ENCODE results near the gene STK16. TPM values are rescaled to one million over a fixed set of nuclear protein-coding genes. Genes with fewer than 3 reads are reported as not detected.
A peak's percentile ranks its signal among the peaks of the same experiment; 100 is the strongest.

Gene STK16
- total RNA-seq, 1 experiment from 2014 or later: 22.0 TPM

- TF ChIP-seq, protein P1, sequence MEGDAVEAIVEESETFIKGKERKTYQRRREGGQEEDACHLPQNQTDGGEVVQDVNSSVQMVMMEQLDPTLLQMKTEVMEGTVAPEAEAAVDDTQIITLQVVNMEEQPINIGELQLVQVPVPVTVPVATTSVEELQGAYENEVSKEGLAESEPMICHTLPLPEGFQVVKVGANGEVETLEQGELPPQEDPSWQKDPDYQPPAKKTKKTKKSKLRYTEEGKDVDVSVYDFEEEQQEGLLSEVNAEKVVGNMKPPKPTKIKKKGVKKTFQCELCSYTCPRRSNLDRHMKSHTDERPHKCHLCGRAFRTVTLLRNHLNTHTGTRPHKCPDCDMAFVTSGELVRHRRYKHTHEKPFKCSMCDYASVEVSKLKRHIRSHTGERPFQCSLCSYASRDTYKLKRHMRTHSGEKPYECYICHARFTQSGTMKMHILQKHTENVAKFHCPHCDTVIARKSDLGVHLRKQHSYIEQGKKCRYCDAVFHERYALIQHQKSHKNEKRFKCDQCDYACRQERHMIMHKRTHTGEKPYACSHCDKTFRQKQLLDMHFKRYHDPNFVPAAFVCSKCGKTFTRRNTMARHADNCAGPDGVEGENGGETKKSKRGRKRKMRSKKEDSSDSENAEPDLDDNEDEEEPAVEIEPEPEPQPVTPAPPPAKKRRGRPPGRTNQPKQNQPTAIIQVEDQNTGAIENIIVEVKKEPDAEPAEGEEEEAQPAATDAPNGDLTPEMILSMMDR (conservative IDR thresholded peaks at IDR 0.05; ENCODE audit: low read depth, low read length): no peak
- TF ChIP-seq EZH2 (IDR thresholded peaks at IDR 0.05; ENCODE audit: borderline replicate concordance, low read depth, low read length, poor library complexity, severe bottlenecking): no peak
- Histone ChIP-seq H3K4me1 (ENCODE audit: insufficient read depth, low read length, poor library complexity, severe bottlenecking) (peaks cover 7% of the 10 kb centered on the region), H3K27me3 (replicated peaks; ENCODE audit: insufficient read depth, low read depth, low read length, poor library complexity) (no peaks in the 10 kb centered on the region), H3K9me3 (ENCODE audit: low read depth, low read length, poor library complexity, severe bottlenecking) (no peaks in the 10 kb centered on the region), H3K27ac (ENCODE audit: low read depth, low read length, poor library complexity, severe bottlenecking) (no peak overlapping the region), H3K36me3 (ENCODE audit: insufficient read depth, low read length, poor library complexity, severe bottlenecking) (peaks cover 2% of the 10 kb centered on the region), H3K4me3 (ENCODE audit: low read depth, low read length, poor library complexity, severe bottlenecking) (no peak overlapping the region)
- DNase-seq (ENCODE audit: low spot score): no peak
- intact Hi-C loops (cut with micrococcal nuclease; ENCODE audit: unreplicated experiment): no loop called here
- ChIA-PET CTCF (no interaction called here), POLR2A (ENCODE audit: low non-redundant PET) (no interaction called here)
- BruUV-seq (replicated peaks): no TSS peak
Measured at GRCh38 chr2:219287580-219288265, 42.4 kb downstream of the STK16 start.

DNA sequence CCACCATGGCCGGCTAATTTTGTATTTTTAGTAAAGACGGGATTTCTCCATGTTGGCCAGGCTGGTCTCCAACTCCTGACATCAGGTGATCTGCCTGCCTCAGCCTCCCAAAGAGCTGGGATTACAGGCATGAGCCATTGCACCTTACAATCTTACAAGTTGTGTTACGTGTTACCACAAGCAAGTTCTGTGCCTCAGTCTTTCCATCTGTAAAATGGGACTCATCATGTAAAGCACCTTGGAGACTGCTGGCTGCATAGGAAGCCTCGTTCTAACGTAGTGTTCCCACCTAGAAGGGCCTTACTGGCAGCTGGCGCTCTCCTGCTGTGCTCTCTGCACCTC lies 43.9 kb downstream of the STK16 start:
- DNase-seq (ENCODE audit: low spot score): no peak
- Histone ChIP-seq H3K27ac (ENCODE audit: low read depth, low read length, poor library complexity, severe bottlenecking) (no peak overlapping the region), H3K4me3 (ENCODE audit: low read depth, low read length, poor library complexity, severe bottlenecking) (no peak overlapping the region), H3K27me3 (replicated peaks; ENCODE audit: insufficient read depth, low read depth, low read length, poor library complexity) (no peaks in the 10 kb centered on the region), H3K9me3 (ENCODE audit: low read depth, low read length, poor library complexity, severe bottlenecking) (no peaks in the 10 kb centered on the region), H3K36me3 (ENCODE audit: insufficient read depth, low read length, poor library complexity, severe bottlenecking) (peaks cover 2% of the 10 kb centered on the region), H3K4me1 (ENCODE audit: insufficient read depth, low read length, poor library complexity, severe bottlenecking) (peaks cover 7% of the 10 kb centered on the region)
- no TSS peak for BruUV-seq (replicated peaks)
- TF ChIP-seq, protein P1 (conservative IDR thresholded peaks at IDR 0.05; ENCODE audit: low read depth, low read length): no peak
- TF ChIP-seq EZH2 (IDR thresholded peaks at IDR 0.05; ENCODE audit: borderline replicate concordance, low read depth, low read length, poor library complexity, severe bottlenecking): no peak
- CTCF ChIA-PET: no interaction called here
- intact Hi-C loops (cut with micrococcal nuclease; ENCODE audit: unreplicated experiment): no loop called here
- POLR2A ChIA-PET (ENCODE audit: low non-redundant PET): no interaction called here

GRCh38 chr2:219289537-219290361 lies 44.5 kb downstream of the STK16 start:
- CTCF ChIA-PET: no interaction called here
- intact Hi-C loops (cut with micrococcal nuclease; ENCODE audit: unreplicated experiment): loop anchor here (10.0 kb wide), 2 partner anchors 235 to 435 kb away; partner anchors contain the start of gene WNT6

More at GRCh38 chr2:219289537-219290361, 44.5 kb downstream of the STK16 start:
- H3K36me3 ChIP-seq (ENCODE audit: insufficient read depth, low read length, poor library complexity, severe bottlenecking): peaks cover 2% of the 10 kb centered on the region
- peaks cover 7% of the 10 kb centered on the region for H3K4me1 ChIP-seq (ENCODE audit: insufficient read depth, low read length, poor library complexity, severe bottlenecking)
- H3K27me3 ChIP-seq (replicated peaks; ENCODE audit: insufficient read depth, low read depth, low read length, poor library complexity): no peaks in the 10 kb centered on the region
- H3K9me3 ChIP-seq (ENCODE audit: low read depth, low read length, poor library complexity, severe bottlenecking): no peaks in the 10 kb centered on the region
- BruUV-seq (replicated peaks): no TSS peak
- no peak overlapping the region for H3K4me3 ChIP-seq (ENCODE audit: low read depth, low read length, poor library complexity, severe bottlenecking)
- POLR2A ChIA-PET (ENCODE audit: low non-redundant PET): no interaction called here
- TF ChIP-seq, protein P1 (conservative IDR thresholded peaks at IDR 0.05; ENCODE audit: low read depth, low read length): no peak
- no peak for TF ChIP-seq EZH2 (IDR thresholded peaks at IDR 0.05; ENCODE audit: borderline replicate concordance, low read depth, low read length, poor library complexity, severe bottlenecking)
- peak; percentile 56 for DNase-seq (ENCODE audit: low spot score)
- H3K27ac ChIP-seq (ENCODE audit: low read depth, low read length, poor library complexity, severe bottlenecking): no peak overlapping the region

Measured in A673 (cell line).